Upper lobe of left lung (tissue), 4 donors: Measurements from ENCODE around the gene CLMP.

Experiments used
- CTCF ChIP-seq, 6 experiments: fragments of 450-650 bp in 4 of 6; fragments of 200-600 bp in 2 of 6; sonication (generic) in 2 of 6; IDR thresholded peaks; one replicate each; pipeline ENCODE4 v1.5.1; 2016 to 2019; ENCODE audit warnings: antibody characterized with exemption in 6 of 6
- POLR2A ChIP-seq, 4 donors: fragments of 450-650 bp; IDR thresholded peaks; one replicate each; pipeline ENCODE4 v1.5.1; 2016 to 2017; ENCODE audit warnings: antibody characterized with exemption in 4 of 4, mild to moderate bottlenecking in 2 of 4
- POLR2AphosphoS5 ChIP-seq, 2 donors: sonication (generic); formaldehyde crosslinking; IDR thresholded peaks; one replicate each; pipeline ENCODE4 v1.5.1; 2017; ENCODE audit warnings: antibody characterized with exemption in 2 of 2

- TF ChIP-seq POLR2A (IDR thresholded peaks at IDR 0.05): no peak
- no peak for TF ChIP-seq POLR2AphosphoS5 (IDR thresholded peaks at IDR 0.05)
- no peak for TF ChIP-seq CTCF (IDR thresholded peaks at IDR 0.05)
These were observed 43.3 kb downstream of the CLMP start for GRCh38 chr11:123151796-123152195.
